Hepatocyte (in vitro differentiated cells): Measurements from ENCODE around the gene JAG1.

Experiments
- CTCF ChIP-seq: fragments of 200-600 bp; sonication (generic); IDR thresholded peaks from 2 replicates; pipeline ENCODE4 v1.5.1; 2016; ENCODE audit warnings: antibody characterized with exemption, mild to moderate bottlenecking; ENCODE audit not compliant: poor library complexity
- EZH2phosphoT487 ChIP-seq: fragments of 200-600 bp; sonication (generic); IDR thresholded peaks from one replicate; pipeline ENCODE4 v1.6.1; 2018; ENCODE audit warnings: antibody characterized with exemption, mild to moderate bottlenecking, low read depth, moderate library complexity; ENCODE audit not compliant: unreplicated experiment, severe bottlenecking

DNA sequence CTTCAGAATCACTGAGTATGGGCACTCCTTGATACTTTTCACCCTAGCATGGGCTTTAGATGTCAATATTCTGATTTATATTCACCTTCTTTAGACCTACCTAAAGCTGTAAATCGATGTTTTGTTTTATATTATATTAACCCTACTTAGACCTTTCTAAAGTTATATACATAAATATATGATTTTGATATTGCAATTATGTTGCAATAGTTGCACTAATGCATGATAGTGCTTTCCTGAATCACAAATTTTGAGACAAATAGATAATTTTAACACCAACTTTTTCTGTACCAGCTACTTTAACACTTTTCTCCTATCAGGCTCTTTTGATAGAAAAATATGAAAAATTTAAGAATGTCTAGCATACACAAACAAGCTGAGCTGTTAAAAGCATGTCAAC, 34.0 kb upstream of the JAG1 start:
- TF ChIP-seq CTCF: no peak
- TF ChIP-seq EZH2phosphoT487: no peak
